ENCODE measurements around the gene MIA.
"Not testable (repeated sequence)": the region's sequence is repeated elsewhere in the genome, so short reads cannot be mapped to it uniquely, and the experiment has no call there.

Gene MIA

DNA sequence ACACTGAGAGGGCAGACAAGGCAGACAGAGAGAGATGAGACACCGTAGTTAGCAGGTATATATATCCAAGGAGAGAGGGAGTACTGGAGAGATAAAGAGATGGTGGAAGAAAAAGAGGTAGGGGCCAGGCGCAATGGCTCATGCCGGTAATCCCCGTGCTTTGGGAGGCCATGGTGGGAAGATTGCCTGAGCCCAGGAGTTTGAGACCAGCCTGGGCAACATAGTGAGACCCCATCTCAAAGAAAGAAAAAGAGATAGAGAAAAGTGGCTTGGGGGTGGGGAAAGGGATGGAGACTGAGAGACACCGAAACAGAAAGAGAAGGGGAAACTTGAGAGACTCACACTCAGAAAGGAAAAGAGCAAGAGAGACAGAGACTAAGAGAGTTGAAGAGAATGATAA, 5.3 kb downstream of the MIA start:
- H3K4me2 ChIP-seq (ENCODE audit: low read length), result no peak overlapping the region
- no peak overlapping the region for H3K9ac ChIP-seq (ENCODE audit: low read length)
- H3K4me3 ChIP-seq (ENCODE audit: low read depth, low read length, poor library complexity, severe bottlenecking), result no peak overlapping the region
- H3K79me2 ChIP-seq (ENCODE audit: insufficient read depth, low read length), result no peaks in the 10 kb centered on the region
- no peak for TF ChIP-seq EZH2 (IDR thresholded peaks at IDR 0.05; ENCODE audit: borderline replicate concordance, low read length)
- TF ChIP-seq, protein P1, sequence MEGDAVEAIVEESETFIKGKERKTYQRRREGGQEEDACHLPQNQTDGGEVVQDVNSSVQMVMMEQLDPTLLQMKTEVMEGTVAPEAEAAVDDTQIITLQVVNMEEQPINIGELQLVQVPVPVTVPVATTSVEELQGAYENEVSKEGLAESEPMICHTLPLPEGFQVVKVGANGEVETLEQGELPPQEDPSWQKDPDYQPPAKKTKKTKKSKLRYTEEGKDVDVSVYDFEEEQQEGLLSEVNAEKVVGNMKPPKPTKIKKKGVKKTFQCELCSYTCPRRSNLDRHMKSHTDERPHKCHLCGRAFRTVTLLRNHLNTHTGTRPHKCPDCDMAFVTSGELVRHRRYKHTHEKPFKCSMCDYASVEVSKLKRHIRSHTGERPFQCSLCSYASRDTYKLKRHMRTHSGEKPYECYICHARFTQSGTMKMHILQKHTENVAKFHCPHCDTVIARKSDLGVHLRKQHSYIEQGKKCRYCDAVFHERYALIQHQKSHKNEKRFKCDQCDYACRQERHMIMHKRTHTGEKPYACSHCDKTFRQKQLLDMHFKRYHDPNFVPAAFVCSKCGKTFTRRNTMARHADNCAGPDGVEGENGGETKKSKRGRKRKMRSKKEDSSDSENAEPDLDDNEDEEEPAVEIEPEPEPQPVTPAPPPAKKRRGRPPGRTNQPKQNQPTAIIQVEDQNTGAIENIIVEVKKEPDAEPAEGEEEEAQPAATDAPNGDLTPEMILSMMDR (IDR thresholded peaks at IDR 0.05; ENCODE audit: low read length), result no peak
- peaks cover 16% of the 10 kb centered on the region for H3K36me3 ChIP-seq (ENCODE audit: insufficient read depth, low read length)
- no peaks in the 10 kb centered on the region for H4K20me1 ChIP-seq (ENCODE audit: insufficient read depth, low read length)
- H2AFZ ChIP-seq (ENCODE audit: low read length), result no peak overlapping the region
- no peak overlapping the region for H3K27ac ChIP-seq (ENCODE audit: low read depth, low read length, poor library complexity, severe bottlenecking)
- H3K27me3 ChIP-seq (ENCODE audit: insufficient read depth, low read length), result no peaks in the 10 kb centered on the region
- H3K4me1 ChIP-seq (ENCODE audit: insufficient read depth, low read length, severe bottlenecking), result peaks cover 32% of the 10 kb centered on the region
- H3F3A ChIP-seq (ENCODE audit: insufficient read depth, low read length), result no peaks in the 10 kb centered on the region
- no peaks in the 10 kb centered on the region for H3K9me2 ChIP-seq (ENCODE audit: low read depth, low read length)
- no peaks in the 10 kb centered on the region for H3K9me3 ChIP-seq (ENCODE audit: low read length)

DNA sequence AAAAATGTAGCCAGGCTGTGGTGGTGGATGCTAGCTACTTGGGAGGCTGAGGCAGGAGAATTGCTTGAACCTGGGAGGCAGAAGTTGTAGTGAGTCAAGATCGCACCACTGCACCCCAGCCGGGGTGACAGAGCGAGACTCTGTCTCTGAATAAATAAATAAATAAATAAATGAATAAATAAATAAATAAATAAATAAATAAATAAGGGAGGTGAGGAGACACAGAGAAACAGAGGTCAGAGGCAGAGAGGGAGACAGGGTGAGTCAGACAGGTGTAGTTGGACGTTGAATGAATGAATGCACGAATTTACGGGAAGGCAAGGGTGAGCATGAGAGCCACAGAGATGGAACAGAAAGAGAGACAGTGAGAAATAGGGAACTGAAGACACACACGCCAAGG, 5.8 kb downstream of the MIA start:
- H2AFZ ChIP-seq (ENCODE audit: low read length), result no peak overlapping the region
- no peak overlapping the region for H3K9ac ChIP-seq (ENCODE audit: low read length)
- no peaks in the 10 kb centered on the region for H3F3A ChIP-seq (ENCODE audit: insufficient read depth, low read length)
- H3K9me2 ChIP-seq (ENCODE audit: low read depth, low read length), result no peaks in the 10 kb centered on the region
- H3K27ac ChIP-seq (ENCODE audit: low read depth, low read length, poor library complexity, severe bottlenecking), result no peak overlapping the region
- H3K4me2 ChIP-seq (ENCODE audit: low read length), result no peak overlapping the region
- H3K79me2 ChIP-seq (ENCODE audit: insufficient read depth, low read length), result no peaks in the 10 kb centered on the region
- peaks cover 26% of the 10 kb centered on the region for H3K4me1 ChIP-seq (ENCODE audit: insufficient read depth, low read length, severe bottlenecking)
- peaks cover 14% of the 10 kb centered on the region for H3K36me3 ChIP-seq (ENCODE audit: insufficient read depth, low read length)
- H3K27me3 ChIP-seq (ENCODE audit: insufficient read depth, low read length), result no peaks in the 10 kb centered on the region
- no peaks in the 10 kb centered on the region for H4K20me1 ChIP-seq (ENCODE audit: insufficient read depth, low read length)
- no peaks in the 10 kb centered on the region for H3K9me3 ChIP-seq (ENCODE audit: low read length)
- TF ChIP-seq, protein P1 (IDR thresholded peaks at IDR 0.05; ENCODE audit: low read length), result no peak
- no peak for TF ChIP-seq EZH2 (IDR thresholded peaks at IDR 0.05; ENCODE audit: borderline replicate concordance, low read length)
- no peak overlapping the region for H3K4me3 ChIP-seq (ENCODE audit: low read depth, low read length, poor library complexity, severe bottlenecking)

DNA sequence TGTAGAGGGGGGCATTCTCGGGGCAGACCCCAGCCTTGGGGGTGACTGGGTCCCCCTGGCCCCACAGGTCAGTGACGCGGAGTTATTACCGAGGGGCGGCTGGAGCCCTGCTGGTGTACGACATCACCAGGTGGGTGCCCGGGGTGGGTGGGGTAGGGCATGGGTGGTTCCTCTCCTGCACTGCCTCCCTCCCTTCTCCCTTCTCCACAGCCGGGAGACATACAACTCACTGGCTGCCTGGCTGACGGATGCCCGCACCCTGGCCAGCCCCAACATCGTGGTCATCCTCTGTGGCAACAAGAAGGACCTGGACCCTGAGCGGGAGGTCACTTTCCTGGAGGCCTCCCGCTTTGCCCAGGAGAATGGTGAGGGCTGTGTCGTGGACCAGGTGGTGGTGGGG, 8.4 kb downstream of the MIA start:
- Histone ChIP-seq H3K9me3 (ENCODE audit: low read length) (no peaks in the 10 kb centered on the region), H3K4me2 (ENCODE audit: low read length) (no peak overlapping the region), H3K79me2 (ENCODE audit: insufficient read depth, low read length) (no peaks in the 10 kb centered on the region), H3K27me3 (ENCODE audit: insufficient read depth, low read length) (no peaks in the 10 kb centered on the region), H3K9me2 (ENCODE audit: low read depth, low read length) (no peaks in the 10 kb centered on the region), H2AFZ (ENCODE audit: low read length) (no peak overlapping the region), H3F3A (ENCODE audit: insufficient read depth, low read length) (no peaks in the 10 kb centered on the region), H4K20me1 (ENCODE audit: insufficient read depth, low read length) (no peaks in the 10 kb centered on the region), H3K36me3 (ENCODE audit: insufficient read depth, low read length) (peaks cover 30% of the 10 kb centered on the region), H3K27ac (ENCODE audit: low read depth, low read length, poor library complexity, severe bottlenecking) (no peak overlapping the region), H3K4me1 (ENCODE audit: insufficient read depth, low read length, severe bottlenecking) (peaks cover 12% of the 10 kb centered on the region), H3K4me3 (ENCODE audit: low read depth, low read length, poor library complexity, severe bottlenecking) (no peak overlapping the region), H3K9ac (ENCODE audit: low read length) (no peak overlapping the region)
- no peak for TF ChIP-seq EZH2 (IDR thresholded peaks at IDR 0.05; ENCODE audit: borderline replicate concordance, low read length)
- TF ChIP-seq, protein P1 (IDR thresholded peaks at IDR 0.05; ENCODE audit: low read length), result no peak

DNA sequence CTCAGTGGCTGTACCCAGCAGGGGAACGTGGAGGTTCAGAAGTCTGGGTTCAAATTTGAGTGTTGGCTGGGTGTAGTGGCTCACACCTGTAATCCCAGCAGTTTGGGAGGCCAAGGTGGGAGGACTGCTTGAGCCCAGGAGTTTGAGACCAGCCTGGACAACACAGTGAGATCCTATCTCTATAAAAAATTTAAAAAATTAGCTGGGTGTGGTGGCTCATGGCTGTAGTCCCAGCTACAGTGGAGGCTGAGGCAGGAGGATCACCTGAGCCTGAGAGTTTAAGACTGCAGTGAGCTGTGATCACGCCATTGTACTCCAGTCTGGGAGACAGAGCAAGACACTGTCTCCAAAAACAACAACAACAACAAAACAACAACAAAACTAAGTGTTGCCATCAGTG, 8.8 kb downstream of the MIA start:
- not testable (repeated sequence) for H3K4me2 ChIP-seq (ENCODE audit: low read length); H3K27ac ChIP-seq (ENCODE audit: low read depth, low read length, poor library complexity, severe bottlenecking); H2AFZ ChIP-seq (ENCODE audit: low read length); H3K79me2 ChIP-seq (ENCODE audit: insufficient read depth, low read length); H3K4me1 ChIP-seq (ENCODE audit: insufficient read depth, low read length, severe bottlenecking); H3F3A ChIP-seq (ENCODE audit: insufficient read depth, low read length); H4K20me1 ChIP-seq (ENCODE audit: insufficient read depth, low read length); H3K9ac ChIP-seq (ENCODE audit: low read length); H3K9me2 ChIP-seq (ENCODE audit: low read depth, low read length); H3K9me3 ChIP-seq (ENCODE audit: low read length); H3K27me3 ChIP-seq (ENCODE audit: insufficient read depth, low read length); H3K4me3 ChIP-seq (ENCODE audit: low read depth, low read length, poor library complexity, severe bottlenecking)
- peaks cover 30% of the 10 kb centered on the region for H3K36me3 ChIP-seq (ENCODE audit: insufficient read depth, low read length)

Data from OCI-LY1 (cell line).